Adrenal gland (tissue), 12 donors: ENCODE data around the gene CMIP. TPM values are rescaled to one million over a fixed set of nuclear protein-coding genes. Genes with fewer than 3 reads are reported as not detected.

ENCODE experiments used
- DNase-seq, 7 donors: peaks; one replicate each; pipeline ENCODE4 v3.0.0-alpha.2; 2019 to 2020
- H3K27ac ChIP-seq, 5 donors: fragments of 200-600 bp; sonication (generic) in 4 of 5; 1 replicate in 3 of 5; 2 replicates in 2 of 5; pipeline versions ENCODE4 v1.5.1 to v1.8.0; 2016 to 2020; ENCODE audit warnings: mild to moderate bottlenecking in 1 of 5
- H3K27me3 ChIP-seq: fragments of 200-600 bp; 2 replicates; pipeline ENCODE4 v1.8.0; 2021
- H3K36me3 ChIP-seq, 2 donors: fragments of 200-600 bp; replicated peaks in 1 of 2; 1 replicate in 1 of 2; 2 replicates in 1 of 2; pipeline versions ENCODE4 v1.5.1 to v1.8.0; 2018 to 2022
- H3K4me1 ChIP-seq, 2 donors: fragments of 200-600 bp; replicated peaks in 1 of 2; 1 replicate in 1 of 2; 2 replicates in 1 of 2; pipeline versions ENCODE4 v1.5.1 to v1.8.0; 2018 to 2021
- H3K4me3 ChIP-seq, 4 donors: fragments of 200-600 bp; sonication (generic) in 3 of 4; one replicate each; pipeline ENCODE4 v1.5.1; 2016 to 2018
- H3K9me3 ChIP-seq, 3 donors: fragments of 200-600 bp; sonication (generic) in 1 of 3; replicated peaks in 1 of 3; 1 replicate in 2 of 3; 2 replicates in 1 of 3; pipeline versions ENCODE4 v1.5.1 to v1.8.0; 2016 to 2021
- POLR2A ChIP-seq, 2 donors: fragments of 450-650 bp; IDR thresholded peaks; one replicate each; pipeline ENCODE4 v1.6.1; 2017; ENCODE audit warnings: antibody characterized with exemption in 2 of 2, mild to moderate bottlenecking in 2 of 2, moderate library complexity in 1 of 2
- WGBS, 4 donors: extraction: QIAGEN DNeasy Blood & Tissue Kit in 2 of 4; methylation state at CpG; one replicate each; pipeline versions ENCODE4 v1.1.5 to v1.1.7; 2013 to 2017; 5-methylcytosine and 5-hydroxymethylcytosine counted together
- intact Hi-C, 2 donors: fragments of 100-400 bp; cut with DNase I; formaldehyde crosslinking; loops; one replicate each; pipeline versions ENCODE4 v1.14.1 to v1.15.0; 2022 to 2023
- polyA plus RNA-seq, 3 donors: library from polyadenylated mRNA; stranded (reverse); fragments of 200-250 nt in 2 of 3; fragments of 350-450 nt in 1 of 3; fragmentation: Illumina TruSeq in 1 of 3; extraction: RNeasy Lipid Tissue Mini Kit (QIAGEN cat#74804) in 1 of 3; gene quantifications; one replicate each; pipeline ENCODE4 v1.2.3, GENCODE V29; 2013 to 2014
- total RNA-seq, 9 donors: library from RNA; depleted of rRNA in 4 of 9; stranded (reverse); fragments of >200 nt in 4 of 9; fragments of 120-200 nt in 1 of 9; fragmentation: NEBNext Ultra II Directional in 1 of 9; extraction: Animal tissue kit (Norgen Biotek cat#: 25700) in 1 of 9; gene quantifications; one replicate each; pipeline versions ENCODE4 v1.1.0 to v1.2.4, GENCODE V29; 2013 to 2023
- TF ChIP-seq, protein P1 (sequence below), 6 experiments: fragments of 450-650 bp in 4 of 6; fragments of 200-600 bp in 2 of 6; sonication (generic) in 1 of 6; IDR thresholded peaks; 1 replicate in 5 of 6; 2 replicates in 1 of 6; pipeline versions ENCODE4 v1.5.1 to v1.8.0; 2016 to 2021; ENCODE audit warnings: antibody characterized with exemption in 6 of 6, mild to moderate bottlenecking in 2 of 6, moderate library complexity in 1 of 6
- donor health status: healthy with polysubstance abuse.
- donor health status: Bipolar disorder and iron deficiency.
- donor health status: DM: yes; HTN: yes; CAD: no.
- donor health status: DM: no; HTN: no; CAD: no.
- donor health status: DM: no; HTN: no; CAD: no.
- donor health status: DM: yes; HTN: yes; CAD: no.

CMIP gene
- total and polyA plus RNA-seq, 12 donors: 8.1 to 87.9 (median 42.5) TPM

DNA sequence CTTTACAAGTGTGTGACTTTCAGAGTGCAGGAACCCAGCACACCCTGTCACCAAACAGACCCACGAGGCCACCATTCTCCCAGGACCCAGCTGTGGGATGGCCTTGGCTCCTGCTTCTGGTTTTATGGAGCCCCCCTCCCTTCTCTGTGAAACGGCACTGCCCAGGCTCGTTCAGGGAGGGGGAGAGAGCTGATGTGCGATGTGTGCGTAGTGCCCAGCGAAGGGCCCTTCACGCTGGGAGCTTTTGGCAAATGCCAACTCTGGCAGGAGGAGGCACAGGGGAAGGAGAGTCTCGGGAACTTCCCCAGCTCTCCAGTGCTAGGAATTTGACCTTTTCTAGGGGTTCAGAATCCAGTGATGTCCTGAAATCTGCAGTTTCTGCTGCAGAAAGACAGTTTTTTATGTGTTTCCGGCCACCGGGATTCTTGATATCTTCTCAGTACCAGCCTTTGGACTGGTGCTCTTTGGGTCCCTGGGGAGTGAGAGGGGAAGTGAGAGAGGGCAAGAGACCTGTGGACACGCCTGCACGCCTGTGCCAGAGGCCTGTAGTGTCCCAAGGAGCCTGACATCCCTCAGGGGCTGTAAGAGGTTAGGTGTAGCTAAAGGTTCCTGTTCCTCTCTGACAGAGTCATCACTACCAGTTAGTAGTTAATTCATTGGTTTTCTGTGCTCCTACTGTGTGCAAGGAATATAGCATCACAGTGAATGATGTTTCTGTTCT, 45.1 kb downstream of the CMIP start:
- Histone ChIP-seq H3K27ac (peak overlapping the region in 2 of 5 donors; percentile 29 to 70), H3K36me3 (no peaks in the 10 kb centered on the region), H3K9me3 (no peaks in the 10 kb centered on the region), H3K4me3 (no peak overlapping the region), H3K27me3 (no peaks in the 10 kb centered on the region), H3K4me1 (peaks cover 36 to 87% of the 10 kb centered on the region in 2 donors)
- 43 to 50% (median 46%) methylated on average over 6 to 12 of the region's 12 CpGs for WGBS, 4 donors
- peak in 1 of 7 donors; percentile 19 for DNase-seq
- intact Hi-C loops: no loop called here
- TF ChIP-seq, protein P1, sequence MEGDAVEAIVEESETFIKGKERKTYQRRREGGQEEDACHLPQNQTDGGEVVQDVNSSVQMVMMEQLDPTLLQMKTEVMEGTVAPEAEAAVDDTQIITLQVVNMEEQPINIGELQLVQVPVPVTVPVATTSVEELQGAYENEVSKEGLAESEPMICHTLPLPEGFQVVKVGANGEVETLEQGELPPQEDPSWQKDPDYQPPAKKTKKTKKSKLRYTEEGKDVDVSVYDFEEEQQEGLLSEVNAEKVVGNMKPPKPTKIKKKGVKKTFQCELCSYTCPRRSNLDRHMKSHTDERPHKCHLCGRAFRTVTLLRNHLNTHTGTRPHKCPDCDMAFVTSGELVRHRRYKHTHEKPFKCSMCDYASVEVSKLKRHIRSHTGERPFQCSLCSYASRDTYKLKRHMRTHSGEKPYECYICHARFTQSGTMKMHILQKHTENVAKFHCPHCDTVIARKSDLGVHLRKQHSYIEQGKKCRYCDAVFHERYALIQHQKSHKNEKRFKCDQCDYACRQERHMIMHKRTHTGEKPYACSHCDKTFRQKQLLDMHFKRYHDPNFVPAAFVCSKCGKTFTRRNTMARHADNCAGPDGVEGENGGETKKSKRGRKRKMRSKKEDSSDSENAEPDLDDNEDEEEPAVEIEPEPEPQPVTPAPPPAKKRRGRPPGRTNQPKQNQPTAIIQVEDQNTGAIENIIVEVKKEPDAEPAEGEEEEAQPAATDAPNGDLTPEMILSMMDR (IDR thresholded peaks at IDR 0.05): no peak
- no peak for TF ChIP-seq POLR2A (IDR thresholded peaks at IDR 0.05)

DNA sequence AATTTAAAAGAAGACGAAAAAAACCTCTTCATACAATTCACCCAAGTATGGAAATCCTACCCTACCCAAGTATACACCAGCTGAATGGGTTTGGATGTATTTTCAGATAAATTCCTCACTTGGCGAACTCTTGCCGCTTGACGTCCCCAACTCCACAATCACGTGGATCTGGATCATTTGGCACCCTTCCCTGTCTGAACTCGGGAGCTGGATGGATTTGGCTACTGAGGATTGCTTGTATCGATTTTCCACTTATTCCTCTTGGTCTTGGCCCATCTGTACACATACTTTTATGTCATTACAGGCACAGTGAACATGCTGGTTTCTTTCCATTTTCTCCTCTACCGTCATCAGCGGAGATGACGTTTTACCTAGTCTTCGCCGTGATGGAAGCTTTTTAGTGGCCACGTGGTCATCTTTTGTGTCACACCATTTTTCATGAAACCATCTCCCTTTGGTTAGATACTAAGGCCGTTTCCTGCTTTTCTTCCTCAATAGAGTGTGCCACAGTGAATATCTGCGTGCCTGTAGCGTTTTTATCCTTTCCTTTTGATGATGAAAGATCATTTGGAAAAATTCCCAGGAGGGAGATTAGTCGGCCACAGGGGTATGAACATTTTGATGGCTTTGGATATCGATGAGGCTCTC, 47.1 kb downstream of the CMIP start:
- H3K27ac ChIP-seq: peak overlapping the region in 3 of 5 donors; percentile 65 to 83 (median 69)
- H3K9me3 ChIP-seq: no peaks in the 10 kb centered on the region
- peaks cover 28 to 82% of the 10 kb centered on the region in 2 donors for H3K4me1 ChIP-seq
- no peaks in the 10 kb centered on the region for H3K36me3 ChIP-seq
- TF ChIP-seq, protein P1 (IDR thresholded peaks at IDR 0.05): no peak
- peak in 1 of 2 donors; percentile 14 for TF ChIP-seq POLR2A (IDR thresholded peaks at IDR 0.05)
- intact Hi-C loops: no loop called here
- no peak overlapping the region for H3K4me3 ChIP-seq
- DNase-seq: no peak
- H3K27me3 ChIP-seq: no peaks in the 10 kb centered on the region
- WGBS, 4 donors: 65 to 68% (median 66%) methylated on average over 18 of the region's 18 CpGs

DNA sequence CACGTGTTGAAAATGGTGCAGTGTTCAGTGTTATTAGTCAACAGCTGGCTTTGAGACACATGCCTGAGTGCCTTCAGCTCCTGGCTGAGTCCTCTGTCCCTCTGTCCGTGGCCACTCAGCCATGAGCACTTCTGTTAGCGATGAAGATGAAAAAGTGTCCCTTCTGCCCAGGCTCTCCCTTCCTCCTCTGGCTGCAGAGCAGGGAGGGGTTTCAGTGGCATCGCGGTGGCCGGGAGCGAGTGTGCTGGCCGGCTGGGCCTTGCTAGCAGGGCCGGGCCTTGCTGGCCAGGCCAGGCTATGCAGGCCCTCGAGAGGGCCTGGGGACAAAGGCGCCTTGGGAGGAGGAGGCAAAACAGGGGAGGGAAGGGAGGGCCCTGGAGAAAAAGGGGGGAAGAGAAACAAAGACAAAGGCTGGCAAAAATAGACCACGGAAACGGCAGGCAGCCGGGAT, 47.7 kb downstream of the CMIP start:
- WGBS, 4 donors: 60 to 69% (median 64%) methylated on average over 14 of the region's 14 CpGs
- no peaks in the 10 kb centered on the region for H3K36me3 ChIP-seq
- no peak for TF ChIP-seq POLR2A (IDR thresholded peaks at IDR 0.05)
- TF ChIP-seq, protein P1 (IDR thresholded peaks at IDR 0.05): no peak
- H3K9me3 ChIP-seq: no peaks in the 10 kb centered on the region
- H3K27ac ChIP-seq: peak overlapping the region in 3 of 5 donors; percentile 65 to 83 (median 69)
- no peak for DNase-seq
- H3K4me1 ChIP-seq: peaks cover 28 to 77% of the 10 kb centered on the region in 2 donors
- no peaks in the 10 kb centered on the region for H3K27me3 ChIP-seq
- intact Hi-C loops: no loop called here
- no peak overlapping the region for H3K4me3 ChIP-seq

GRCh38 chr16:81492965-81493754, 48.6 kb downstream of the CMIP start:
- intact Hi-C loops: no loop called here
- Histone ChIP-seq H3K9me3 (no peaks in the 10 kb centered on the region), H3K4me3 (no peak overlapping the region), H3K27me3 (no peaks in the 10 kb centered on the region), H3K36me3 (no peaks in the 10 kb centered on the region), H3K27ac (peak overlapping the region in 4 of 5 donors; percentile 26 to 83 (median 67)), H3K4me1 (peaks cover 28 to 77% of the 10 kb centered on the region in 2 donors)
- no peak for DNase-seq
- TF ChIP-seq POLR2A (IDR thresholded peaks at IDR 0.05): no peak
- TF ChIP-seq, protein P1 (IDR thresholded peaks at IDR 0.05): no peak
- 78 to 85% (median 82%) methylated on average over 24 to 29 of the region's 29 CpGs for WGBS, 4 donors
